Activated CD8-positive, alpha-beta T cell treated with anti-CD3 and anti-CD28 coated beads for 36 hours (primary cell): ENCODE results near the gene NPHP4. TPM values are rescaled to one million over a fixed set of nuclear protein-coding genes. Genes with fewer than 3 reads are reported as not detected.

Experiments used
- ATAC-seq: fragments of 200-7000 bp; cut with Tn5 transposase; one replicate; pipeline ENCODE4 v1.10.0; 2021; ENCODE audit warnings: mild to moderate bottlenecking, moderate library complexity
- CTCF ChIA-PET: fragments of 350-600 bp; sonication (Branson Sonifier 250); formaldehyde crosslinking; loops from one replicate; lab custom pipeline; 2021; ENCODE audit warnings: antibody characterized with exemption; lab: Charles Lee
- POLR2A ChIA-PET: fragments of 350-600 bp; sonication (Branson Sonifier 250); formaldehyde crosslinking; loops from one replicate; lab custom pipeline; 2021; ENCODE audit warnings: antibody characterized with exemption; lab: Charles Lee
- DNase-seq: peaks from one replicate; pipeline ENCODE4 v3.0.0-alpha.2; 2020
- H3K27ac Mint-ChIP-seq: one replicate; pipeline ENCODE4 v1.8.0; 2021; ENCODE audit warnings: mild to moderate bottlenecking, mixed read lengths
- H3K27me3 Mint-ChIP-seq: one replicate; pipeline ENCODE4 v1.8.0; 2021; ENCODE audit warnings: mixed read lengths
- H3K36me3 Mint-ChIP-seq: one replicate; pipeline ENCODE4 v1.8.0; 2021; ENCODE audit warnings: low read depth, mixed read lengths
- H3K4me1 Mint-ChIP-seq: one replicate; pipeline ENCODE4 v1.8.0; 2021; ENCODE audit warnings: low read depth, mixed read lengths
- H3K4me3 Mint-ChIP-seq: one replicate; pipeline ENCODE4 v1.8.0; 2021; ENCODE audit warnings: mild to moderate bottlenecking, moderate library complexity, mixed read lengths
- H3K9me3 Mint-ChIP-seq: one replicate; pipeline ENCODE4 v1.8.0; 2021; ENCODE audit warnings: mixed read lengths
- intact Hi-C: fragments of 100-400 bp; cut with micrococcal nuclease; formaldehyde crosslinking; loops from one replicate; pipeline ENCODE4 v1.10.0; 2022
- total RNA-seq, 2 experiments: library from RNA; stranded (reverse); gene quantifications; one replicate each; pipeline ENCODE4 v1.2.3, GENCODE V29; 2021
- TF ChIP-seq, protein P1 (sequence below): fragments of 200-600 bp; IDR thresholded peaks from one replicate; pipeline ENCODE4 v1.8.0; 2022; ENCODE audit warnings: antibody characterized with exemption, mild to moderate bottlenecking

The NPHP4 gene
- total RNA-seq, 2 experiments from 2014 or later, result 16.5 to 16.8 TPM

DNA sequence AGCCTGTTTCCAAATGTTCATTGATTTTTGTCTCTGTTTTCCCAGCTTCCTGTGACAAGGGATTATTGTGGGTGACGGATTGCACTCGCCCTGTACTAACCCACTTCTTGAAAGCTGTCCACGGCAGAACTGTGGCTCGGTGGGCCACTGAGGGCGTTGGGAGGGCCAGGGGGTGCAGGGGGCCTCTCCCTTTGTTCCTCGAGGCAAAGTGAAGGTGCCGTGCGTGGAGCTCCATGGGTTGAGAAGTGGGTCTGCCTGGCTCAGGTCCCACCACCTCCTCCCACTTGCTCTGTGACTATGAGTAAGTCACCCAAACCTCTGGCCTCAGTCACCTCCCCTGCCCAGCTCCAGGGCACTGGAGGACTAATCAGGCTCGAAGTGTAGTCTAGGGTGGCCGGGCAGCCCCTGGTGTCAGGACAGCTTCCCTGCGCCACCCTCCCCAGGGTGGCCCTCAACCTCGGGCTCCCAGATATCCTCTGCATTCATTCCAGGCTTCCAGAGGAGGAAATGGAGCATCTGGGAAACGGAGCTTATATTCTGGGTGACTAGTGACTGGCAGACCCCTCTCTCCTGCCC lies 148.6 kb downstream of the NPHP4 start:
- CTCF ChIA-PET, result no interaction called here
- Mint-ChIP-seq H3K4me3 (no peak overlapping the region), H3K27ac (no peak overlapping the region), H3K9me3 (no peaks in the 10 kb centered on the region), H3K27me3 (peaks cover 2% of the 10 kb centered on the region), H3K4me1 (no peaks in the 10 kb centered on the region), H3K36me3 (no peaks in the 10 kb centered on the region)
- TF ChIP-seq, protein P1, sequence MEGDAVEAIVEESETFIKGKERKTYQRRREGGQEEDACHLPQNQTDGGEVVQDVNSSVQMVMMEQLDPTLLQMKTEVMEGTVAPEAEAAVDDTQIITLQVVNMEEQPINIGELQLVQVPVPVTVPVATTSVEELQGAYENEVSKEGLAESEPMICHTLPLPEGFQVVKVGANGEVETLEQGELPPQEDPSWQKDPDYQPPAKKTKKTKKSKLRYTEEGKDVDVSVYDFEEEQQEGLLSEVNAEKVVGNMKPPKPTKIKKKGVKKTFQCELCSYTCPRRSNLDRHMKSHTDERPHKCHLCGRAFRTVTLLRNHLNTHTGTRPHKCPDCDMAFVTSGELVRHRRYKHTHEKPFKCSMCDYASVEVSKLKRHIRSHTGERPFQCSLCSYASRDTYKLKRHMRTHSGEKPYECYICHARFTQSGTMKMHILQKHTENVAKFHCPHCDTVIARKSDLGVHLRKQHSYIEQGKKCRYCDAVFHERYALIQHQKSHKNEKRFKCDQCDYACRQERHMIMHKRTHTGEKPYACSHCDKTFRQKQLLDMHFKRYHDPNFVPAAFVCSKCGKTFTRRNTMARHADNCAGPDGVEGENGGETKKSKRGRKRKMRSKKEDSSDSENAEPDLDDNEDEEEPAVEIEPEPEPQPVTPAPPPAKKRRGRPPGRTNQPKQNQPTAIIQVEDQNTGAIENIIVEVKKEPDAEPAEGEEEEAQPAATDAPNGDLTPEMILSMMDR, result no peak
- ATAC-seq, result no peak
- POLR2A ChIA-PET, result interaction anchor here (1.2 kb wide), 1 partner anchor 38 kb away, joined by 3 read pairs; no protein-coding TSS in a partner anchor
- DNase-seq, result no peak
- intact Hi-C loops, result no loop called here

DNA sequence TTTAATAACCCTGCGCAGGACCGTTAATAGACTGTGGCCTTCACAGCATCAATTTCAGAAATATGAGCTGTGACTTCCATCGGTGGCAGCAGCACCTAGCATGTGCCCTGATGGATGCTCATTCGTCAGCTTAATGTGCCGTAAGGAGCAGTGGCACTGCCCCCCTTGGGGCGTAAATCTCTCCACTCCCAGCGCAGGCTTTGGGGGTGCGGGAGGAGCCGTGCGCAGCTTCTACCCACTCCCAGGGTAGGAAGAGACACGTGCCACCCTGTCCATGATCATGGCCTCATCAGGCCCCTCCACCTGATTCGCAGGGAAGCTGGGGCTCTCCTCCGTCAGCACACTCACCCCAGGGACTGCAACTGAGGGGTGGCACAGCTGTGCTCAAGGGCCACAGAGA lies 149.5 kb downstream of the NPHP4 start:
- intact Hi-C loops, result no loop called here
- TF ChIP-seq, protein P1, result no peak
- CTCF ChIA-PET, result no interaction called here
- POLR2A ChIA-PET, result no interaction called here
- no peak overlapping the region for H3K27ac Mint-ChIP-seq
- H3K4me1 Mint-ChIP-seq, result no peaks in the 10 kb centered on the region
- H3K27me3 Mint-ChIP-seq, result no peaks in the 10 kb centered on the region
- no peaks in the 10 kb centered on the region for H3K36me3 Mint-ChIP-seq
- no peak overlapping the region for H3K4me3 Mint-ChIP-seq
- no peaks in the 10 kb centered on the region for H3K9me3 Mint-ChIP-seq
- DNase-seq, result no peak
- ATAC-seq, result no peak

DNA sequence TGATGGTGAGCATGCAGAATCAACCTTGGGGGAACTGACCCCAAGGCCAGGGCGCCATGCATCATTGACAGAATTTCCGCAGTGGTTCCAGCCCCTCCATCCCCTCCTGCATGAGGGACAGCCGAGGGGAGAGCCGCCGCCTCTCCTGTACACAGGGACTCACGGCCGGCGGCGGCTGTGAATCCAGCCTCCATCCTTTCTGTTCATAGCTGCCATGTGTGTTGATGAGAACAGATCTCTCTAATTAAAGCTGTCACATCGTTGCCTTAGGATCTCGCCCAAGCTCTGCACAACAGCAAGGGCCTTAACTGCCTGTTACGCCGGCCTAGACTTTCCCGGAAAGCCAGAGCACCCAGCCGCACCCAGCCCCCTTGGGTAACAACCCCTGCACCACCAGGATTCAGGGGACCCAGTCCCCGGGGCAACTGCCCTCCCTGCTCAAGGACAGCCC lies 151.6 kb downstream of the NPHP4 start:
- intact Hi-C loops, result no loop called here
- ChIA-PET CTCF (no interaction called here), POLR2A (interaction anchor here (0.5 kb wide), 1 partner anchor 1254 kb away, joined by 3 read pairs; no protein-coding TSS in a partner anchor)
- H3K27ac Mint-ChIP-seq, result no peak overlapping the region
- no peaks in the 10 kb centered on the region for H3K9me3 Mint-ChIP-seq
- no peaks in the 10 kb centered on the region for H3K4me1 Mint-ChIP-seq
- no peak overlapping the region for H3K4me3 Mint-ChIP-seq
- TF ChIP-seq, protein P1, result no peak
- DNase-seq (no peak), ATAC-seq (no peak)
- no peaks in the 10 kb centered on the region for H3K36me3 Mint-ChIP-seq
- H3K27me3 Mint-ChIP-seq, result peaks cover 1% of the 10 kb centered on the region

DNA sequence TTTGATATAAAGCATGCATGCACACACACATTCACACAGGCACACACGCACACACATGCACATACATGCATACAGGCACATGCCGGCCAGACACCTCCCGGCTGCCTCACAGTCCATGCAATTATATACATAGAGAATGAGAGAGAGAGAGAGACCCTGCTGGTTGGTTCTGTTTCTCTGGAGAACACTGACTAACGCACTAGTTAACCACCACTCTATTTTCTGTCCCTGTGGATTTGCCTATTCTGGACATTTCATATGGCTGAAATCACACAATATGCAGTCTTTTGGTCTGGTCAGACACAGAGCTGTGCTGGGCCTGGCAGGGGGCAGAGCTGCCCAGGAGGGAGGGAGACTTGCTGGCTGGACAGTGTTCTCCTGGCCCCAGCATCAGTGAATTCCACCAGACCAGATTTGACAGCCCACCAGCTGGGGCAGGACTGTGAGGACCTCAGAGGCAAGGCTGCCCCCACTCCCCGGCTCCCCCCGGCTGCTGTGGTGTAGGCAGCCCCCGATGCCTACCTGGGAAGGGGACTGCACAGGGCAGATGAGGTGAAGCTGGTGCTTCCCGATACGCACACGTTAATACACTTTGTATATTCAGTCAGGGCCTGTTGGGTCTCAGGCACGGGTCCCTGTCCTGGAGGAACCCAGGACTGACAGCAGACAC lies 152.2 kb downstream of the NPHP4 start:
- ChIA-PET POLR2A (interaction anchor here (0.5 kb wide), 1 partner anchor 1255 kb away, joined by 3 read pairs; no protein-coding TSS in a partner anchor), CTCF (no interaction called here)
- peaks cover 1% of the 10 kb centered on the region for H3K27me3 Mint-ChIP-seq
- no peaks in the 10 kb centered on the region for H3K9me3 Mint-ChIP-seq
- H3K27ac Mint-ChIP-seq, result no peak overlapping the region
- no peak for ATAC-seq
- H3K36me3 Mint-ChIP-seq, result no peaks in the 10 kb centered on the region
- no peaks in the 10 kb centered on the region for H3K4me1 Mint-ChIP-seq
- no peak overlapping the region for H3K4me3 Mint-ChIP-seq
- intact Hi-C loops, result no loop called here
- DNase-seq, result no peak
- TF ChIP-seq, protein P1, result no peak
